GM12801 (cell line): ENCODE measurements around the gene ZBTB16.

Source experiments
- CTCF ChIP-seq: IDR thresholded peaks from one replicate; pipeline ENCODE4 v1.5.1; 2011; ENCODE audit warnings: control low read depth; ENCODE audit not compliant: insufficient read length; ENCODE audit errors: extremely low read depth

Gene ZBTB16

GRCh38 chr11:114260077-114260476 lies 200.6 kb downstream of the ZBTB16 start:
- no peak for TF ChIP-seq CTCF

GRCh38 chr11:114260483-114260882 lies 201.0 kb downstream of the ZBTB16 start:
- TF ChIP-seq CTCF = no peak

- TF ChIP-seq CTCF = no peak
Measured at GRCh38 chr11:114261791-114262190, 202.3 kb downstream of the ZBTB16 start.

GRCh38 chr11:114262681-114263512 lies 203.4 kb downstream of the ZBTB16 start:
- TF ChIP-seq CTCF = no peak

GRCh38 chr11:114263513-114264170 lies 204.1 kb downstream of the ZBTB16 start:
- no peak for TF ChIP-seq CTCF

GRCh38 chr11:114264381-114264780 lies 204.9 kb downstream of the ZBTB16 start:
- no peak for TF ChIP-seq CTCF

- no peak for TF ChIP-seq CTCF
Measured at GRCh38 chr11:114265122-114265878, 205.8 kb downstream of the ZBTB16 start.
